HG02678 (cell line): ENCODE data around the gene PRPH.
"Not testable (repeated sequence)": the region's sequence is repeated elsewhere in the genome, so short reads cannot be mapped to it uniquely, and the experiment has no call there.

ENCODE experiments used
- ATAC-seq: cut with Tn5 transposase; IDR thresholded peaks from one replicate; pipeline ENCODE4 v1.9.1; 2021; ENCODE audit warnings: mild to moderate bottlenecking, moderate library complexity; ENCODE audit not compliant: unreplicated experiment

PRPH gene

GRCh38 chr12:49298160-49298559 is 3.2 kb downstream of the PRPH start:
- no peak for ATAC-seq

- no peak for ATAC-seq
Observed at GRCh38 chr12:49301760-49302159, 6.8 kb downstream of the PRPH start.

DNA sequence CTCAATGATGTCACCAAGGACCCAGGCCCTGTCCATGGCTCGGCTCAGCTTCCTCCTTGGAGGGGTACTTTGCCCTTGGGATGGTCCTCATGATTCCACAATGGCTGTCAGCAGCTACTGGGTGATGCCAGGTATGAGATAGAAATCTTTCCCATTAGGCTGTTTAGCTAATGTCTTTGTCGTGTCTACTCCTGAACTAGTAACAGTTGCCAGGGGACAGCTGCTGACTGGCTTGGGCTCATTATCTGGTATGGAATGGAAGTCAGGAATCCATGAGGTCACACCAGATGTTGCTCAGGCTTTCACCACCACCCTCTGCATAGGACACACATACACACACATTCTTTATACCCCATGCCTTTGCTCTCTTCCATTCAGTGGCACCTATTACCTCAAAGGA is 9.2 kb downstream of the PRPH start:
- no peak for ATAC-seq

DNA sequence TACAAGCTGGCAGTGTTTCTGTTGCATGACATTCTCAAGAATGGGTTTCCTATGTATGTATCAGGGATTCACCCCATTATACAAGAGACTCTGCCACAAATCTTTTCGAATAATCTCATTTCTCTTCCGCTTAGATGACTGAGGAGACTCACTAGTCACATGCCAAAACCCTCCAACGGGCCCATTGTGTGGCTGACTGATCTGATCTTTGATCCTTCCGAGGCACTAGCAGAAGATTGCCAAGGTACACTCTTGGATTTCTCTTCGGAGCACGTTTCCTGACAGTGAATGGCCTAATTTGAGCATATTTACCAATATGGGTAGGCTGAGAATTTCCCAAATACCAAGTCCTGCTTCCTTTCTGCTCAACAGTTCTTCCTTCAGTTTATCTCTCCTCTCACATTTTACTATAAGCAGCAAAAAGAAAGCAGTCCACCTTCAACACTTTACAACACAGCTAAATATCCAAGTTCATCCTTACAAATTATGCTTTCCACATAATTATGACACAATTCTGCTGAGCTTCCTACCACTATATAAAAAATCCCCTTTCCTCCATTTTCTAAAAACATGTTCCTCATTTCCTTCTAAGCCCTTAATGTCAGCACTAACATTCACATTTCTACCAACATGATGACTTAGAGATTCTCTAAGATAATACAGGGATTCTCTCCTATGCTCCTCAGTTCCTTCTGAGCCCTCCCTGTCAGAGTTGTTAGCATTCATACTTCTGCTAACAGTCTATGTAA is 11.0 kb downstream of the PRPH start:
- no peak for ATAC-seq

GRCh38 chr12:49309386-49309785 is 14.4 kb downstream of the PRPH start:
- no peak for ATAC-seq

GRCh38 chr12:49310451-49311000 is 15.6 kb downstream of the PRPH start:
- not testable (repeated sequence) for ATAC-seq

GRCh38 chr12:49314811-49315210 is 19.9 kb downstream of the PRPH start:
- no peak for ATAC-seq

DNA sequence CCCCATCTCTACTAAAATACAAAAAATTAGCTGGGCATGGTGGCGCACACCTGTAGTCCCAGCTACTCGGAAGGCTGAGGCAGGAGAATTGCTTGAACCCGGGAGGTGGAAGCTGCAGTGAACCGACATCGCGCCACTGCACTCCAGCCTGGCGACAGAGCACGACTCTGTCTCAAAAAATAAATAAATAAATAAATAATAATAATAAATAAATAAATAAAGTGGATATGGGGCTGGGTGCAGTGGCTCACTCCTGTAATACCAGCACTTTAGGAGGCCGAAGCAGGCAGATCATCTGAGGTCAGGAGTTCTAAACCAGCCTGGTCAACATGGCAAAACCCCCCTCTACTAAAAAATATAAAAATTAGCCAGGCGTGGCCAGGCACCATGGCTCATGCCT is 22.2 kb downstream of the PRPH start:
- not testable (repeated sequence) for ATAC-seq

- not testable (repeated sequence) for ATAC-seq
Observed at GRCh38 chr12:49320411-49321103, 25.6 kb downstream of the PRPH start.

- ATAC-seq, result no peak
Observed at GRCh38 chr12:49322367-49322707, 27.4 kb downstream of the PRPH start.

DNA sequence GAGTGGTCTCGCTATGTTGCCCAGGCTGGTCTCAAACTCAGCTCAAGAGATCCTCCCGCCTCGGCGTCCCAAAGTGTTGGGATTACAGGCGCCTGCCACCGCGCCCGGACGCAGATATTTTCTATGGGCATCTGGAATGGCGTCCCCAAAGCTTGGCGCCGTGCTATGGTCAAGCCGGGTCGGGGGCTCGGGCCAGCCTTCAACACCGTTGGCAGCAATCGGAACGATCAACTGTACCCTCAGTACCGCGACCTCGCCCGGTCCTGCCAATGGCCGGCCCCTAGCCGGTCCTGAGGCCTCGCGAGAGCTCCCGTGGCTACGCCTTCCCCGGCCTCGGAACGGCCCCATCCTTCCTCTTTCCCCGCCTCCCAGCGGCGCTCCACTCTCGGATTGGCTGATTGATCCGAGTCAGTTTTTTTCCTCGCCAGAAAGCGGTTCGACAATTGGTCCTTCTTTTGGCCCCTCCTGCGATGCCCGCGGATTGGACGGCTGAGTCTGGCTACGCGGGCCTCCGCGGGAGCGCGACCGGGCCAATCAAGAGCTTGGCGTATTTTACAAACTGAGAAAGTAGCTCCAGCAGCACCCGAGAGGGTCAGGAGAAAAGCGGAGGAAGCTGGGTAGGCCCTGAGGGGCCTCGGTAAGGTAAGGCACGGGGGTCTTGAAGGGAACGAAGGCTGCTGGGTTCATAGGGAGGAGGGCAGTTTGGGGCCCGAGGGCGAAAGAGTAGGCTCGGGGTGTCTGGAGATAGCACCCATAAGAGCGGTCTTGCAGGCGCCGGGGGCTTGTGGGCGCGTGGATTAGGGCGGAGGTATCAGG is 28.0 kb downstream of the PRPH start, which contains the start of gene TROAP:
TSS of gene TROAP (plus strand) at position 548 of the 816 bp plus-strand sequence. CDS start 354 bp downstream, outside the sequence.
- ATAC-seq, result peak; percentile 98

DNA sequence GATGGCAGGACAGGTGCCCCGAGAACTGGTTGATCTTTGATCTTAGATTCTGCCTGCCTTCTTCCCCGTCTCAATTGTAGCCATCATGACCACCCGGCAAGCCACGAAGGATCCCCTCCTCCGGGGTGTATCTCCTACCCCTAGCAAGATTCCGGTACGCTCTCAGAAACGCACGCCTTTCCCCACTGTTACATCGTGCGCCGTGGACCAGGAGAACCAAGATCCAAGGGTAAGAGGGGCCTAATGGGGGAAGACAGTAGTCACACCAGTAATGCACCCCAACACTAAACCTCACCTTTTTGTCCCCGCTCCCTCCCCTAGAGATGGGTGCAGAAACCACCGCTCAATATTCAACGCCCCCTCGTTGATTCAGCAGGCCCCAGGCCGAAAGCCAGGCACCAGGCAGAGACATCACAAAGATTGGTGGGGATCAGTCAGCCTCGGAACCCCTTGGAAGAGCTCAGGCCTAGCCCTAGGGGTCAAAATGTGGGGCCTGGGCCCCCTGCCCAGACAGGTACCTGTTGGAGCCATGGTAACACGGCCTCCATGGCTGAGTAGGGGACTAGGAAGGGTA is 28.7 kb downstream of the PRPH start:
- ATAC-seq, result no peak

DNA sequence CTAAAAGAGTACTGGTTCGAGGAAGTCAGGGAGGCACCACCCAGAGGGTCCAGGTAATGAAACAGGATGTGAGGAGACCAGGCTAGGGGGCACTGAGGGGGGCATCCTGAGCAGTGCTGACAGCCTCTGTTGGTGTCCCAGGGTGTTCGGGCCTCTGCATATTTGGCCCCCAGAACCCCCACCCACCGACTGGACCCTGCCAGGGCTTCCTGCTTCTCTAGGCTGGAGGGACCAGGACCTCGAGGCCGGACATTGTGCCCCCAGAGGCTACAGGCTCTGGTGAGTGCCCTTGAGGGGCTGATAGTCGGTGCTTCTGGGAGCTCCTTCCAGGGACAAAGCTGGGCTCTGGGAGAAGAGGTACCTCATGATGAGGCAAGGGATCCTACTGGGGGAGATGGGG is 30.7 kb downstream of the PRPH start:
- ATAC-seq, result no peak

GRCh38 chr12:49327368-49327767 is 32.4 kb downstream of the PRPH start:
- ATAC-seq, result no peak

DNA sequence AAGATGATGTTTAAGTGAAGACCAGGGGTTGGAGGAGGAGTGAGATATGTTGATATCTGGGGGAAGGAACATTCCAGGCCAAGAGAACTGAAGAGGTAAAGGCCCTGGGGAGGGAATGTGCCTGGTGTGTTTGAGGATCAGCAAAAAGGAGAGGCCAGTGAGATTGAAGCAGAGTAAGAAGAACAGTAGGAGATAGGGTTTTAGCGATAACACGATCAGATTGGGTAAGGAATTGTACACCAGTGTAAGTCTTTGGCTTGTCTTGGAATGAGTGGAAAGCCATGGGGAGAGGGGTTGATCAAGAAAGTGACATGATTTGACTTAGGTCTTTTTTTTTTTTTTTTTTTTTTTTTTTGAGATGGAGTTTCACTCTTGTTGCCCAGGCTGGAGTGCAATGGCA is 32.9 kb downstream of the PRPH start:
- ATAC-seq, result no peak

- ATAC-seq, result no peak
Observed at GRCh38 chr12:49328816-49329215, 33.9 kb downstream of the PRPH start.

DNA sequence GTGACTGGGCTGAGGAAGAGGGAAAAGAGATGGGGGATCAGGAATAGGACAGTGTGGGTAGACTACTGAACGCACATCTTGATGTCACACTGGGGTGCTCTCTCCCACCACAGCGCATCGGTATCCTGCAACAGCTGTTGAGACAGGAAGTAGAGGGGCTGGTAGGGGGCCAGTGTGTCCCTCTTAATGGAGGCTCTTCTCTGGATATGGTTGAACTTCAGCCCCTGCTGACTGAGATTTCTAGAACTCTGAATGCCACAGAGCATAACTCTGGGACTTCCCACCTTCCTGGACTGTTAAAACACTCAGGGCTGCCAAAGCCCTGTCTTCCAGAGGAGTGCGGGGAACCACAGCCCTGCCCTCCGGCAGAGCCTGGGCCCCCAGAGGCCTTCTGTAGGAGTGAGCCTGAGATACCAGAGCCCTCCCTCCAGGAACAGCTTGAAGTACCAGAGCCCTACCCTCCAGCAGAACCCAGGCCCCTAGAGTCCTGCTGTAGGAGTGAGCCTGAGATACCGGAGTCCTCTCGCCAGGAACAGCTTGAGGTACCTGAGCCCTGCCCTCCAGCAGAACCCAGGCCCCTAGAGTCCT is 35.2 kb downstream of the PRPH start:
- no peak for ATAC-seq

DNA sequence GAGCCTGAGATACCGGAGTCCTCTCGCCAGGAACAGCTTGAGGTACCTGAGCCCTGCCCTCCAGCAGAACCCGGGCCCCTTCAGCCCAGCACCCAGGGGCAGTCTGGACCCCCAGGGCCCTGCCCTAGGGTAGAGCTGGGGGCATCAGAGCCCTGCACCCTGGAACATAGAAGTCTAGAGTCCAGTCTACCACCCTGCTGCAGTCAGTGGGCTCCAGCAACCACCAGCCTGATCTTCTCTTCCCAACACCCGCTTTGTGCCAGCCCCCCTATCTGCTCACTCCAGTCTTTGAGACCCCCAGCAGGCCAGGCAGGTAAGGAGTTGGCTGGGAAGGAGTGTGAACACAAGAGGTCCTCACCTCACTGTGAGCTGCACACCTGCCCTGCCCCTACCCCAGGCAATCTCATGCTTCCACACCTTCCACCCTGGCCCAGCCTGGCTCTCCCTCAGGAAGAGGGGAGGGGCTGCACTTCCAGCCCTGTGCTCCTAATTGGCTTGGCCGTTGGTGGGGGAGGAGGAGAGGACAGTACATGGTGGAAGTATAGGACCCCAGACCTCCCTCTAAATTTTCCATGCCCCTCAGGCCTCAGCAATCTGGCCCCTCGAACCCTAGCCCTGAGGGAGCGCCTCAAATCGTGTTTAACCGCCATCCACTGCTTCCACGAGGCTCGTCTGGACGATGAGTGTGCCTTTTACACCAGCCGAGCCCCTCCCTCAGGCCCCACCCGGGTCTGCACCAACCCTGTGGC is 35.9 kb downstream of the PRPH start:
- ATAC-seq, result no peak

DNA sequence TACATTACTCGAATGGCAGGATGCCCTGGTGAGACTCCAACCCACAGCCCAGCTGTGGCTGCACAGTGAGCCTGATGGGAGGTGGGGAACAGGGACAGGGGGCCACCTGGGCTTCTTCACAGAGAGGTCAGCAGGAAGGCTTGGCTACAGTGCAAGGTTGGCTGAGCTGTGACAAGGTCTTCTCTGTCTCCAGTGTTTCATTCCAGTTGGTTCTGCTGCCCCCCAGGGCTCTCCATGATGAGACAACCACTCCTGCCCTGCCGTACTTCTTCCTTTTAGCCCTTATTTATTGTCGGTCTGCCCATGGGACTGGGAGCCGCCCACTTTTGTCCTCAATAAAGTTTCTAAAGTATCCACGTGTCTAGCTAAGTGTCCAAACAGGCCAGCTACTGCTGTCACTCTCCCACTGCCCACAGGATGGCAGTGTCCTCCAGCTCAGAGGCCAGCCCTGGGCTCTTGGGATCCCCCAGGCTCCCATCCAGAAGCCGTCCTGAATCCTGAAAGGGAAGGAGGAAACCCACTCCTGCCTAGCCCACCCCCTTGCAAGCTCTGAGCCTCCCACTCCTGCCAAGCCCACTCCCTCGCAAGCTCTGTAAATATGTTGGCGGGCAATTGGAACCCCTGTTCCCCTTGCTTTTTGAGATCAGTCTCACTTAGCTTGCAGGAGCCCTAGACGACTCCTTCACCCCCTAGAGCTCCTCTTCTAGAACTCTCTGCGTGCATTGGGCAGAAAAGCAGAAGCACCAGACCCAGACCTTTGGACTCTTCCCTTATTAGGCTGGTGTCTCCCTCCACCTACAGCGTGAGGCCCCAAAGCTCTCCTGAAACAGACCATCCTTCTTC is 36.7 kb downstream of the PRPH start:
- no peak for ATAC-seq
